NCI-H774 (cell line): ENCODE results near the gene STOX2.

Experiments
- DNase-seq: peaks from one replicate; lab custom pipeline; 2025; lab: John Stamatoyannopoulos, UW

STOX2 gene

DNA sequence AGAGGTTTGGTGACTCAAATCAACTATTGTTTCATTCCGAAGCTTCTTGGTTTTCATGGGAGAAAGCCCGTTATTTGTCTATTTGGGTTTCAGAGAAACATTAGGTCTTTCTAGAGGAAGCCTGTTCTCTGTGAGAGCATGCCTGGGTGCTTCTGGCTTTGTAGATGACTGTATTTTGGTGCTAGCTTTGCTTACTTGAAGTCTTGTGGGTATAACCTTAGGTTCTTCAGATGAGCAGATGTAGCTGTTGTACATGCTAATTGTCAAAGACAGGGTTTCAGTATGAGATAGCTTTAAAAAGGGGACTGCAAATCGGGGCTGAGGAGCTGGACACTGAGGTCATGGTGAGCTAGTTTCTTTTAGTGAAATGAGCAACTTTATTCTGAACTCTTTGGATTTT lies 7.9 kb upstream of the STOX2 start:
- no peak for DNase-seq

DNA sequence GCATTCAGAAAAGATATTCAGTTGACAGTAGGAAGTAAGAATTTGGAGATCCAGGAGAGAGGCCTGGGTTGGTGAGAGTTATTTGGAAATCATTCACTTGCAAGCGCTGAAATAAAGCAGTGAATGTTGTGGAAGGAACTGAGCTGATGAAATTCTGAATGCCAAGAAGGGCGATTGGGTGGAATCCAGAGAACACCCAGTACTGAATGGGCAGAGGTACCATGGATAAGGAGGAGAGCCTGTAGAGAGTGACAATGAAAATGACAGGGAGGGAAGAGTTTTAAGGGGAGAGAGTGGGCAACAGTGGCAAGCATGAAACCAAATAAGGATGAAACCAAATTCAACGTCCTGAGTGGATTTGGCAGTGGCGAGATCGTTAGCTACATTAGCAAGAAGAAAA lies 6.7 kb upstream of the STOX2 start:
- no peak for DNase-seq

DNA sequence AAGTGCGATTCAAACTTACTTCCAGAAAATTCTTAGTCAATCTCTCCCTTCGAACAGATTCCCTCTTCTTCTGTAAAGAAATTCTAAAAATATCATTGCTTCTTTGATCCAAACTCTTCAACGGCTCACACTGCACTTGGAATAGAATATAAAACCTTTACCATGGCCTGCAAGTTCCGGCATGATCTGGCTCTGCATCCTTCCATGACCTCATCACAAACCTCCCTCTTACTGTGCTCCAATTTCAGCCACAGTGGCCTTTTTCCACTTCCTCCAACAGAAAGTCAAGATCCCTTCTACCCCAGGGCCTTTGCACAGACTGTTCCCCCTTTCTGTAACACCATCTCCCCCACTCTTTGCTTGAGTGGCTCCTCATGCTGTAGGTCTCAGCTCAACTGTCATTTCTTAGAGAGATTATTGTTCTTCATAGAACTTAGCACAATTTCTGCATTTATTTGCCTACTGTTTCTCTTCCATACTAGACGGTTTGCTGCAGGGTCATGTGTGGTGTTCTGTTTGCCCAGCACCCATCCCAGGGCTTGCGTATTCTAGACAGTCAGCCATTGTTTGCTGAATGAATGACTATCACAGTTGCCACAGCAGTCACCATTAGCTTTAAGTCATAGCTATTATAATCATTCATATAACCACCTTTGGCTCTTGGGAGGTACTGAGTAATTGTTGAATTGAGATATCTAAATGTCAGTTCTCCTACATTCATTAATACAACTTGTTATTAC lies 1.9 kb upstream of the STOX2 start:
- DNase-seq: no peak

DNA sequence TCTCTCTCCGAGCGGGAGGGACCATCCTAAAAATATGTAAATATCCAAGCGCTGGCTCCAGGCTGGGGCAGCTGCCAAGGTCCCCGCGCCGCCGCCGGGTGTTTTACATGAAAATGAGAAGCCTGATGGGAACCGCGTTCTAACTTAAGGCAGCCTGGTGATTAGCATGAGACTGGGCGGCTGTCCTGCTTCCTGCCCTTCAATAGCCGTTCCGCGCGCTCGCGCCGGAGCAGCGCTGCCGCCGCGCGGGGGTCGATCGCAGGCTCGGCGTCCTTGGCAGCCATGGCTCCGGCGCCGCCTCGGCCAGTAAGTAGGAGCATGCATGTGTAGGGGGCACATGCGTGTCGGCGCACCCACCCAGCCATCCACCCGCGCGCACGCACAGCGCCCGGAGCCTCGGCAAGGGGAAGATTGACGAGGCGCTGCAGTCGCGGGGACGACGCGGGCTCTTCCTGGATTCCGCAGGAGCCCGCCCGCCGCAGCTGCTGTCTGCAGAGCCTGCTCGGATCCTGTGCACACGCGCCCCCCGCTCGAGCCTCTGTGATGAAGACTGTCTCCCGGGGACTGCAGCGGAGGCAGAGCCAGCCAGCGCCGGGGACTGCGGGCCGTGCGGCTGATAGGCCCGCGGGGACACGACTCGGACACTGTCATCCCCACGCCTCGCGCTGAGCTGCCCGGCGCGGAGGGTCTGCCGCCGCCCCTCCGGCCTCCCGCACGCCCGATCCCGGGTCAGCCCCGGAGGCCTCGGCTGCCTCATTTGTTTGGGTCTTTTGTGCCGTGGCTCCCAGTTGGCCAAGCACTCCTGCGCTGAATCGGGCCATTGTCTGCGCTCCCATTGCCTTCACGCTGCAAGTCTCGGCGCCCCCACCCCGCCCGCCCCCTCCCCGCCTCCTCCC lies 734 bp downstream of the STOX2 start:
- DNase-seq: no peak

DNA sequence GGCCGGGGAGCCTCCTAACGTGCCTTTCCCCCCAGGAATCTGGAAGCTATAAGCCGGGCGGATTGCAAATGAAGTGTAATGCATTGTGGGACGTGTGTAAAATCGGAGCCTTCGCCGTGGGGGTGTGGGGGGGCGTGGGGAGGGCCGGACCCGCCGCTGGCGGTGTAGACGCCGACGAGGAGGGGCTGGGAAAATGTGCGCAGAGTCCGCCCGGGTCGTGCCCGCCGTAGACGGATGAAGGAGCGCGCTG lies 1.3 kb downstream of the STOX2 start:
- DNase-seq: no peak

DNA sequence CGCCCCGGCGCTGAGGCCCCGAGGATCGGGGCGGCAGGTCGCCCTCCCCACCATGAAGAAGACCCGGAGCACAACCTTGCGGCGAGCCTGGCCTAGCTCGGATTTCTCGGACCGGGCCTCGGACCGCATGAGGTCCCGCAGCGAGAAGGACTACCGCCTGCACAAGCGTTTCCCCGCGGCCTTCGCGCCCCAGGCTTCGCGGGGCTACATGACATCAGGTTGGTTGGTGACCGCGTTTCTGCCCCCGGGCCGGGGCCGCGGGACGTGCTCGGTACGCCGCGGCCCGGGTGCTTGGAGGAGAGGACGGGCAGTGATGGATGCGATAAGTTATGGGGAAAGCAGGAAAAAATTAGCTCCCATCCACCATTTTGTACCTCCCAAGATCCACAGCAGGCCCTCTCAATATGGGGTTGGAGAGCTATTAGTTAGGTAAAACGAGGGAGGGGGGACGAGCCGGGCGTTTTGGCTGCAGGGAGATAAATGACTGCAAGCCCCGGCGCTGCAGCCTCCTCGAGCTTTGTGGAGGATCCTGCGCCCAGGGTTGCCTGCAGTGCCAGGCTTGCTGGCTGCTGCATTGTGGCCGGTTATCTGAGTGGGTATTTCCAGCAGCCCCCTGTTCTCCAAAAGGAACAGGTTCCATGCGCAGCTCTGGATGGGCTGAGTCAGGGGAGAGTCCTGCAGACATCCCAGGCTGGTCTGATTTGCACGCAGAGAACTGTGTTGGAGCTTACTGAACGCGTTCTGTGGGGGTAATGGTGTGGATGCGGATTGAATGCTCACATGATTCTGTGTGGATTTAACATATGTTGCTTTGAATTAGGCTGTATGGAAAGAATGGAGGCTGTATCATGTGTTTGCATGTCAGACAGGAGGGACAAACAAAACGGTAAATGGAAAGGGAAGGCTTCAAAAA lies 1.9 kb downstream of the STOX2 start:
- no peak for DNase-seq

DNA sequence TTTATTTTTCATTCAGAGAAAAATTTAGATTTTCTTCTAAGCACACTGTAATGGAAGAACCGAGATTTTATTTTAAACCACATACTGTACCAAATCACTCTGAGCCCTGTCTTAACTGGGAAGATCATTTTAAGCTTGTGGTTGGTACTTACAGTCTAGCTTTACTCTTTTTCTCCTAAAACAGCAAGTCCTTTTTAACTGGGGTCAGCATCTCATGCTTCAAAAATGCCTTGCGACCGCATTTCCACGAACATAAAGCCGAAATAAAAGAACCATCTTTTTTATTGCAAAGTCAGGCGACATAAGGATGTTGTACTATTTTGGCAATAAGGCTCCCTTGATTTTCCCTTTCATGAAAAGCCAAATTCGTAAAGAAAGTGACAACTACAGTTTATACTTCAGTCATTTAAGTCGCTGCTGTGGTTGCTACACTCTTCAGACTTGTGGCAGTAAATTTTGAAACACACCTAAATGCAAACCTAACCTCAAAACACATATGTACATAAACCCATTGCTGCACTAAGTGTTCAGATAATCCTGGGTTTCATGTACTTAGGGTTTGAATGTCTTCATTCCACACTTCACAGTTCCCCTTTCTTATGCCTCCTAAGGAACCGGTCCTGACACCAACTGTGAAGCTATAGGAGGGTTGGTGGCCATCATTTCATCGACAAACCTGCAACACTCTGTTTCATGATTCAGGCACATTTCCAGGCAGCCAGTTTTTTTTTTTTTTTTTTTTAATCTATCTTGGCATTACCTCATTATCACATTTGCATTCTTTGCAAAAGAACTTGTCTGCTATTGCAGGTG lies 3.0 kb downstream of the STOX2 start:
- DNase-seq: no peak

DNA sequence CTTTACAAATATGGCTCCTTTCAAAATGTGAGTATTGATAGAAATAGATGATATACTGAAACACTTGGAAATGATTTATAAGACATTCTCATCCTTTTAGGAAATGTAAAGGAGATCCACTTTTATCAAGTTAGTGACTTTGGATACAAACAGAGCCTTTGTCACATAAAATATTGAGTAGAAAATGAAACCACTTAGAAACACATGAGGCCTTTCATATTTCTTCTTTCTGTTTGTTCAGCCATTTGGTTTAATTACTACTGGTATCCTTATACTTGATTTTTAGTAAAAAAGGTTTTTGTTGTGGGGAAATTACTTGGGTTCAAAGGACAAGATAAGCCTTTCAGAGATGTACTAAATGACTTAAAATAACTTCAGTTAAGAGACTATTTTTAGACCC lies 4.1 kb downstream of the STOX2 start:
- no peak for DNase-seq

DNA sequence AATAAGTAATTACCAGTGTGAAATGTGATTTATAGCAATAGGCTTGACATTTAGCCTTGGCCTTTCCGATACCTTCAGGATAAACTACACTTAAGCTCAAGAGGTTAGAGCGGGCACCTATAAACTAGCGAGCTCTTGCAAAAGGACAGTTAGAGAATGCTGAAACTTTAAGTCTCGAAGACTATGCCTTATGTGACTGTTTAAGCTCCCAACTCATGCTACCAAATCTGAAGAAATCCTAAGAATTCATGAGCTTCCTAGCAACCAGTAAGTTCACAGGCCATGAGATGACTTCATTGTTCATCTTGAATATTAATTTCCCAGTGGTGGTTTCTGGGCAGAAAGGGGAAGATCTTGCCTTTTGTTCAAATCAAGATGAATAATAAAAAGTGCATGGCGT lies 4.7 kb downstream of the STOX2 start:
- DNase-seq: no peak

DNA sequence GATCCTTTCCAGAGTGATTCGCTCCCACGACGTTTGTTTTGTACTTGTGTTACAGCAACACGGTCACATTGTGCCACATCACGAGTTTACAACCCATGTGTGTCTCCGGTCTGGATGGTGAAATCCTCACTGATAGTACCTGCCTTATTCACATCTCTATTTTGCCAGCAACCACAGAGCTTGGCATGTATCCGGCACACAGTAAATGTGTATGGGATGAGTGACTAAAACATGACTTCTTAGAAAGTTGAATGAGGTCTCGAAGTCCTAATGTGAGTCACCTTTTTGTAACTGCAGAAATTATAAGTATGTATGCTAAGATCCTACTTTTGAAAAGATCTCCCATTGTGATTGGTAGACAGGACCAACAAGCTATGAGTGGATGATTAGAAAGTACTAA lies 7.5 kb downstream of the STOX2 start:
- no peak for DNase-seq

DNA sequence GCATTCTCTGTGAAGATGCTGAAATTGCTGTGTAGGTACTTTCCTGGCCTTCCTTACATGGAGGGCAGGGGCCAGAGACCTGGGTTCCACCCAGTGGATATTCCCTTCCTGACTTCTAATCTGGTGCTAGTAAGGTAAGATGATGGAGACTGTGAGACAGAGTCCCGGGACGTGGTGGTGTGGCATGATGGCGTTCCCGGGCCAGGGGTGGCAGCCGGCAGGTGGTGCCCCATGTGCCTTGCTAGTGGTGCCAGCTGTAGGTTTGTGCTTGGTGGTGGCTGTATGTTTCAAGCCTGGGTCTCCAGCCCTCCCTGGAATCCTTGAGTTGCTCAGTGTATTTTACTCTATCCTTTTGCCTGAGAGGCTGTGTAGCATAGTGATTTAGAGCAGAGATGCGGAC lies 10.9 kb downstream of the STOX2 start:
- no peak for DNase-seq

DNA sequence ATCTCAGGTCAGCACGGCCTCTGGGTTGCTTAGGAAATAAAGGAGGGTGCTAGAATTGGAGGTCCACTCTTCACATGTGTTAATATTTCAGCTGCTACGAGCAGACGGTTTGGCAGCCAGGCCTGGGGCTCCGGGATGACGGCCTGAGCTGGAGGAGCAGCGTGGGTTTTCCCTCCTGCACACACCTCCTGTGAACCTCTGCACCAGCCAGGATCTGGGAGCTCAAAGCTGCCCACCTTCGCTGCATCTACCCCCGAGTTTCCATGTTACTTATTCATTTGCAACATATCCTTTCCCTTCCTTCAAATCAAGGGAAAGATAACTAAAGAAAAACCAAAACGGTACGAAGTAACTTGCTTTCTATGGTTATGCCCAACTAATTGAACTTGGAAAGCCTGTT lies 13.6 kb downstream of the STOX2 start:
- no peak for DNase-seq

DNA sequence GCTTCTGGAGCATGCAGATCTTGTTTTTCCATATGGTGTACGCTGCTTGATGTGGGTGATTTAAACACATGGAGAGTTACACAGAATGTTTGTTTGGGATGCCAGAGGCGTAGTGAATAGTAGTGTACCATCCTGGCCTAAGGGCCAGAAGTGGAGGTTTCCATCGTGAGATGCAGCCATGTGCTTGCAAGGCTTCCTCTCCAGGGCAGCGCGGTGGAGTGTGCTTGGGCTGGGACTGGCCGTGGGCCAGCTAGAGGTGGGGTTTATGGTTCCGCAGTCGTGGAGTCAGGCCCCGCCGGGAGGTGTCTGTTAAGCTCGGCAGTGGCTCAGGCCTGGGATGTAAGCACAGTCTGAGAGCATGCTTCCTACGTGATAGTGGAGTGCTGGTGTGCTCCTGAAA lies 14.0 kb downstream of the STOX2 start:
- no peak for DNase-seq

DNA sequence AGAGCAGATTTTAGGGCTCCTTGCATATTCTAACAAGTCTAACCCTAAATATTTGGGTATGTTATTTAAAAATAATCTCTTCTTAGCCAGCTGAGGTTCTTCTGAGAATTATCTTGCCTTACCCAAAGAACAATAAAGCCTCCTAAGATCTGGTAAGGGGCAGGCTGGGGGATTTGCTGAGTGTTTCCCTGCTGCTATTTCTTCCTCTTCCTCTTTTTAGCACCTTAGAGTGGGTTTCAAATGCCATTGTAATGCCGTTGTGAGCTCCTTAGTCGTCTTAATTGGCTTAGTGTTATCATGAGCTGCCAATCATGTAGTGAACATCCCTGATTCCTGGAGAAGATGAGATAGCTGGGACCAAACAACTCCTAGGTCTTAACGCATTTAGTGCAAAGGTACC lies 15.4 kb downstream of the STOX2 start:
- DNase-seq: no peak

DNA sequence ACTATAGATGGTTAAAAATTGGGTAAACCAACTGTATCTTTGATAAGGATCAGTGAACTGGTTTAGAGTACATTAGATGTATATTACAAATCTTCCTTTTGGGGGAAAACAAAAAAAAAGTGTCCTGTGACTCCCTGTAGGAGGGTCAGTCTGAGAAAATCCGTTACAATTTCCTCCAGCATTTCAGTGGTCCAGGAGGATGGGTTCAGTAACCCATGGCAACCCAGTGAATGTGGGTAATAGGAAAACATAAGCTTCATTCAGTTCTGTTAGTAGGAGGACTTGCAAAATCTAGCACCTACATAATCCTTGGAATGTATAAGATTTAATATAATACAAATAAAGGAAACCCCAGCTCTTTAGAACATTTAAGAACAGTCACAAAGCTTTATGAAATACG lies 16.2 kb downstream of the STOX2 start:
- DNase-seq: no peak

DNA sequence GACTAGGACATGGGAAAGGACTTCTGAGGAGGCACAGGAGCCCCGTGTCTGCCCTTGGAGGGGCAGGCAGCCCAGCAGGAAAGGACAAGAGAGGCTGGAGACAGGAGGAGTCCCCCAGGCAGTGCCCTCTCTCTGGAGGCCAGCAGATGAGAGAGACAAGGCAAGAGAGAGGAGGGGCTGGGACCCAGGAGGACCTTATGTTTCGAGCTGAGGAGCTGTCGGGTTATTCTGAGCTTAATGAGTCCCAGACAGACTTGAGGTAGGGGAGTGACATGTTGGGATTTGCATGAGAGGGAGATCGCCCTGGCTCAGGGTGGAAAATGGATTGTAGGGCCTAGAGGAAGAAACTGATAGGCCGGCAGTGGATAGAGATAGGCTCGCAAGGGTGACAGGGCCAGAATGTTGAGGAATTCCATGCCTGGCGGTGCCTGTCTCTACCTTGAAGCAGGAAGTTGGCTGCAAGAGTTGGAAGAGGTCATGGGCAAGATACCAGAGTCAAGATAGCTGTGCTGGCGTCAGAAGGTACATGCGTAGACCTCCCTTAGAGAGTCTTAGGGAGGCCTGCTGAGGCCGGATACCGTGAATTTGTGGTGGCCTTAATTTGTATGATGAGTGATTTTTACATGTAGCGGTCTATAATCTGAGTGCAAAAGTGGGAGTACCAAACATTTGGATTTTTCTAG lies 19.4 kb downstream of the STOX2 start:
- no peak for DNase-seq

DNA sequence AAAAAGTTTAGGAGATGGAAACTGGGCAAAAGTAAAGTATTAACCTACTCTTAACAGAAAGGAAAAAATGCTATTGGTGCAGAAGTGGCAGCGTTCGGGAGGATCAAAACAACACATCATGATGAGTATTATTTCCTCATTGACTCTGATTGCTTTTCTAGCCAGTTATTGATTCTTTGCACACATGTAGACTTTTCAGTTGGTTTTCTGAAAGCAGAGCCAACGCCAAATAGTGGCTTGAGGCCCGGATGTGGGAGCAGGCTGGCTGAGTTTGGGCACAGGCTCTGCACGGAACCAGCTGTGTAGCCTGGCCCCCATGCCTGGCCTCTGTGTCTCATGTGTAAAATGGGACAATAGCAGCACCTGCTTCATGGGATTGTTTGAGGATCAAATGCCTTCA lies 21.8 kb downstream of the STOX2 start:
- no peak for DNase-seq

DNA sequence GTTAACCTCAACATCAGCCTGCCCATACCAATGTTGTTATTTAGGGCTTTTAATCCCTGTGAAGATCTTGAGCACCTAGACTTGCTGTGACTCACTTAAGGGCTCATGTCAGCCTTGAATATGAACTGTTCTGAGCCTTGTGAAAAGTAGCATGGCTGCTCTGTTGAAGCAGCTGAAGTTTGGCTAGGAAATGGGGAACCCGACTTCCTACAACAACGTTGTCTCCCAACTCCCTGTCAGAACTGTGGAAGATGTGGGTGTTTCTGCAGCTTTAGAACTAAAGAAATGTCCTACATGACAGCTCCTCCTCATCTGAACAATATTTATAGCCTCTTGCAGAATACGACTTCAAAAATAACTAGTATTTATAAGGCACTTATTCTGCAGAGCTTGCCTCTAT lies 27.5 kb downstream of the STOX2 start:
- no peak for DNase-seq

DNA sequence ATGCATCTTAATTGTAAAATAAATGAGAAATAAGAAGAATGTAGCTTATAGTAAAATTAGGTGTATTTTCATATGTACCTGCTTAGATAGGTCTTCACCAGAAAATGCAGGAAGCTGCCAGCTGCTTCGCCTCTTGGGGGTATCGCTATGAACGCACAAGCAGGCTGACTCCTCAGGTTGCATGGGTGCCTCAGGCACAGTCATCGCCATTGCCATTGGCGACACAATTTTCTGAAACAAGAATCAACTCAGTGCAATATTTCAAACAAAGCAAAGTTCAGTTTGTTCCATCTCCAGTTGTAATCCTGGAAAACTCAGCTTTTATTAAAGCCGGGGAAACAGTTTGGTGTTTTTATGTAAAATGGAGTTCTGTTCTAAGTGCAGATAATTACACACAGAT lies 29.7 kb downstream of the STOX2 start:
- DNase-seq: no peak

DNA sequence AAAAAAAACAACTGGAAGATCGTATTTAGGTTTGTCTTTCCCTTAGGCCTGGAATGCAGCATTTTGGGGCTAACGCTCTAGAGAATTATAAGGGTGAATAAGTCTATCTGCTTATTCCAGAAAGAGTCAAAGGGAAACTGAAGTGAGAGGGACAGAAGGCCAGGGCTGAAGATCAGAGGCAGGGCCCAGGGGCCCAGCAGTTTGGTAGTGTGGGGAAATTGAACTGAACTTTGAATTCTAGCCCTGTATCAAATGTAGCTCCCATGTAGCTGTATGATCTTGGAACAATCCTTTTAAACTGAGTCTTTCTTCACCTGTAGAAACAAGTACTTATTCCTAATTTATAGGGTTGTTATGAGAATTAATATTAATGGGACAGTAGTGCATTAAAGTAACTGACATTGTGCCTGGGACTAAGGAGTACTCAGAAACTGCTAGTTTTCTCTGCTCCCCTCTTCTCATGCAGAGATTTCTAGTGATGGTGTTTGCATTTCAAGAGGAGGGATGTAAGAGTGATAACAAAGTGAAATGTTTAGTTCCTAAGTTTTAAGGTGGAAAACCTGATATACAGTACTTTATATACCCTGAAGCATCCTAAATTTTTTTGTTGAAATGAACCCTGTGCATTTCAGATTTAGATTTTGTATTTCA lies 30.4 kb downstream of the STOX2 start:
- no peak for DNase-seq

DNA sequence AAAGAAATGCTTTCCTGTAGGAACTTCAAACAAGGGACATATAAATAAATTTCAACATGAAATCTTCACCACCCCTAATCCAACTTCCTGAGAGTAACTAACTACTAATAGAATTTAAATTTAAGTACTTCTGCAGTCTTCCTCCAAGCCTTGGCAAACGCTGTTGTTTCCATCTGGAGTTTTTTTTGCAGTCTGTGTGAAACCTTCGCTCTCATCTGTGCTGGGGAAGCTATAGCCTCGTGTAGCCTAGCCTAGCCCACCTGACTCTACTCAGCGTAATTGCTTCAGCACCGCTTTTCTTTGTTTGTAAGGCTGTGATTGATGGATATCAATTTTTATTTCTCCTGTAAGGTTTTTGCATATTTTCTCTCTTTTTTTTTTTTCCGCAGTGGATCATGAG lies 30.9 kb downstream of the STOX2 start:
- DNase-seq: no peak
